ENCODE measurements around the gene GPR161.
A peak's percentile ranks its signal among the peaks of the same experiment; 100 is the strongest.

Gene GPR161

DNA sequence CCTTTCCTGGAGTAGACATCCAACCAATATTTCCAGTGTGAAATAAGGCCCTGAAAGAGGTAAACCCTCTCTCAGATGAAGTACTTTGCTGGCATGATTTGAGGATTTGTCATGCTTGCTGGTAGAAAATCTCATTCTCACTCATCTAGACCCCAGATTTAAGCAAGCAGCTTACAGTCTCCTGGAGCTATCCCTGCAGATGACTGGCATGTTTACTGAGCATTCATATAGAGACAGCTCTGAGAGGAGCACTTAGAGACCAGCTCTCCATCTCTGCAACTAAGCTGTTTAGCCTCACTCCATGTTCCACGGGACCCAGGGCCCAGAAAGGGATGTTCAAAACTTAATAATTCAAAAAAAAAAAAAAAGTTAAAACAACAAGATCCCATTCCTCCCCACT lies 34.2 kb downstream of the GPR161 start:
- no peak for DNase-seq

DNA sequence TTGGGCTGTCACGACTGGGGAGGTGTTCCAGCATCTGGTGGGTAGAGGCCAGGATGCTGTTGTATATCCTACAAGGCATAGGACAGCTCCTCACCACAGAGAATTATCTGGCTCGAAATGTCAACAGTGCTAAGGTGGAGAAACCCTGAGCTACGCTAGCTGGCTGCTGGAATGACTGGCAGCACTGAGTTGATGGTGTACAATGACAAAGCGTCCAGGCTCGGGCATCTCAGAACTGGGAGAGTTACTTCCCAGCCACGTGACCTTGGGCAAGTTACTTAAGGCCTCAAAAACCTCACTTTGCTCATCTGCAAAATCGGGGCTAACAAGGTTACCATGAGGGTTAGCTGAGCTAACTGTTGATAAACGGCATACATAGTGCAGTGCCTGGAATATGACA lies 35.4 kb downstream of the GPR161 start:
- no peak for DNase-seq

DNA sequence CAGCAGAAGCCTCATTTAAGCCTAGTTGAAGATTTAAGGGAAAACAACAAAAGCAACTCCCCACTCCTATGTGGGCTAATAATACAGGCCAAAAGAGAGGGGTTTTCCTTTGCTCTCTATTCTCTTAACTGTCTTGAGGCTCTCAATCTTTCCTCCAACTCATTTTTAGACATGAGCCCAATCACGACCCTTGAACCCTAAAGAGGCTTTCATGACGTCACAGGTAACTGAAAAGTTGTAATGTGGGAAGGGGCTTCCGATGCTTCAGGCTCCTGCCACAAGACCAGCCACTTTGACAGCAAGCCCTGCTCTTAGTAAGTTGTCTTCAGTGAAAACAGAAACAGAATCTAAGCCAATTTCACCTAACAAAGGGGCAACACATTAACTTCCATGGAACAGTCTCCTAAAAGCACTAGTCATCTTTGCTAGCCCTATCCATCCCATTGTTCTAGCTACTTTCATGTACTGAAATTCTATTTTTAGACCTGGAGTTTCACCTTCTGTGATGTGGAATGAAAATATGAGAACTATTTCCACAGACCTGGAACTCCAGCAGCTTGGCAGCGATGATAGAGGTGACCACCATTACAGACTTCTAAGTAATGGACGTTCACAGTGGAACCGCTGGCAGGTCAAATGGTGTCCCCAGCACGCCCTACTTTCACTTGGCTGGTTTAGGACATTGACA lies 36.3 kb downstream of the GPR161 start:
- DNase-seq, result no peak

DNA sequence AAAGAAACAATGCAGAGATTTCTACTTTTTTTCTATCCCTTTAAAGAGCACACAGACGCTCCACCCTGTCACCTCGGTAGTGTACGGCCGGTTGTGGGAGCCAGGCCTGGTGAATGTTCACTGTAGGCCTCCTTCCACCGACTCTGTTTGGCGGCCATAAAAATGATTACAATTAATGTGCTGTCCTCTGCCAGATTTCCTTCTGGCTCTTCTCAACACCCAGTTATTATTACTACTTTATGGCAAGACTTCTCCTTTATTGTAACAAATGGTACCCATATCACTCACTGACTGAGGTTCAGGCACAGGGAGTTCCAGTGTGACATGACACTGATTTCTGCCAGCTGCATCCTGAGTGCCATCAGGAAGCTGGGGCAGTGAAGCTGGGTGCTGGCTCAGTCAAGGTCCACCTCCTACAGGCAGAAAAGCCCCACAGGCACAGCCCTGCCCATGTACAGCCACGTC lies 37.4 kb downstream of the GPR161 start:
- DNase-seq, result no peak

DNA sequence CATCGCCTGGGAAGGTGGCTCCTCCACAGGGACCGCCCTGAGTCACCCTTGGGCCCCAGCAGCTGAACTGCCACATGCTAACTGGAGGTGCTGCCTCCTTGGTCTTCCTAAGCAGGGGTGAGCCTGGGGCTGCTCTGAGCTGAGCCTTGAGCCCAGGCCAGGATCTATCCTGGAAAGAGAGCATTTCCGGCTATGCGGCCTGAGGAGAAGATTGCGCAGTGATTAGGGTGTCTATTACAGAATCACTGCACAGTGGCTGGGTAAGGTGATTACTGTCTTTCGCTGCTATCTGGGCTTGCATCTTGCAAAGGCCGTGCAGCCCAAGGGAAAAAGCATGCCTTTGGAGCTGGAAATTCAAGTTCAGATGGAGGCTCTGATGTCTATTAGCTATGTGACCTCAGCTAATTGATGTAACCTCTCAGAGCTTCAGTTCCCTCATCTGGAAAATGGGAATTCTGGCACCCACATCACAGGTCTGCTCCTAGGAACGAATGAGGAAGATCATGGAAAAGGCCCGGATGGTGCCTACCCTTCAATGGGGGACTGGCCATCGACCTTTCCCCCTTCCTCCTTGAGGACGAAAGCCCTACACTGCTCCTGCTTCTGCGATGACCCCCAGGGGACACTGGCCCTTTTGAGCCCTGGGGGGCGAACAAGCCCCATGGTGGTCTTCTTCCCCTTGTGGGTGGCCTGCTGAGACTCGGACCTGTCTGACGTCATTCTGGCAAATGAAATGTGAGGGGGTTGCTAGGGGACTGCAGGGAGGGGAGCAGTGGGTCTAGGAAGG lies 38.0 kb downstream of the GPR161 start:
- DNase-seq, result no peak

DNA sequence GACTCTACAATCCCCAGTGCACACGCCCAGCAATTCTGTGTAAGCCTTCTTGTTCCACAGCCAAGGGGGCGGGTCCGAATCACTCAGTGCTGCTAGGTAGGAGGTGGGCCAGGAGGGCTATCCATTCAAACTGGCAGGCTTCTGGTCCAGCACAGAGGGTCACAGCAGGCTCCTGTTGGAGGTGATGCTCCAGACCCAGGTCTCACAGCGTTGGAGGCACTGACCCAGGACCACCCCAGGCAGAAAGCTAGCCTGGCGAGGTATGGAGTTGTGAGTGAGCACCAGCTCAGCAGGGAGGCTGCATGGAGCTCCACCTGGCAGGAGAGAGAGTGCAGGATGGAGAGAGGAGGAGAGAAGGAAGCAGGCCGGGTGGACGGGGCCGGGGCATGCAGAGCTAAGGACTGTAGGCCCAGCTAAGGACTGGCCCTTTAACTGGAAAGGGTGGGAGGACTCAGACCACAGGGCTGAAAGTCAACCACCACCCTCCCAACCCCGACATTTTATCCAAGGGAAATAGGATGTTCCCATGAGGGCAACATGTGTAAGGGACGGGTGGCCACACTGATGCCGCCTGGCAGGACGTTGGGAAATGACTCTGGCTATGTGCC lies 38.7 kb downstream of the GPR161 start:
- peak; percentile 51 for DNase-seq

DNA sequence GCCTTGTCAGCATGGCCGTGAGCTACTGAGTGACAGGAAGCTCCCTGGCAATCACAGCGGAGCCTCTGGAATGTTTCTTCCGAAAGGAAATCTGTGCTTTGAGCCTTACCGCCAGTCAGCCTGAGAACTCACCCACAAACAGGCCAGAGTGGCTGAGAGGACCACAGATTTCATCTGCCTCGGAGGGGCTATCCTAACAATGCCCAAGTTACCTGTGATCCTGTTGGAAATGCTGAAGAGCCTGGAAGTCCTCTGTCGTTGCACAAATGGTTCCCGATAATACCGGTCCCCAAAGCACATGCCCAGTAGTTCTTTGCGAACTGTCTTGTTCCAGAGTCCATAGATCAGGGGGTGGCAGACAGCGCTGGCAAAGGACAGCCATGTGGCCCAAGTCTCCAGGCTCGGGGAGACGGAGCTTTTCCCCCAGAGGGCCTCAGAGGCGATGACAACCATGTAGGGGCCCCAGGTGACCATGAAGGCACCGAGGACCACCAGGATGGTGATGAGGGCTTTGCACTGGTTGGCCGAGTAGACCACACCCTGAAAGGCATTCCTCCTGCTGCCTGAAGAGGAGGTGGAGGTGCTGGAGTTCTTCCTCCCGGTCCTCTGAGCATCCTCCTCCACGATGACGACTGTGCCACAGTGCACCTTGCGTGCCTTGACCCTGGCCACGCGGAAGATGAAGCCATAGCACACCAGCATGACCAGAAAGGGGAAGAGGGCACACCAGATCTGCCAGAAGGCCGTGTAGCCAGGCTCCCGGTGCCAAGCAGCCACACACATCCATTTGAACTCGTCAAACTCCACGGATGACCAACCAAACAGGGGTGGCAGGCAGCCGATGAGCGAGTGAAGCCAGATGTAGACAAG lies 40.2 kb downstream of the GPR161 start:
- peak; percentile 38 for DNase-seq

DNA sequence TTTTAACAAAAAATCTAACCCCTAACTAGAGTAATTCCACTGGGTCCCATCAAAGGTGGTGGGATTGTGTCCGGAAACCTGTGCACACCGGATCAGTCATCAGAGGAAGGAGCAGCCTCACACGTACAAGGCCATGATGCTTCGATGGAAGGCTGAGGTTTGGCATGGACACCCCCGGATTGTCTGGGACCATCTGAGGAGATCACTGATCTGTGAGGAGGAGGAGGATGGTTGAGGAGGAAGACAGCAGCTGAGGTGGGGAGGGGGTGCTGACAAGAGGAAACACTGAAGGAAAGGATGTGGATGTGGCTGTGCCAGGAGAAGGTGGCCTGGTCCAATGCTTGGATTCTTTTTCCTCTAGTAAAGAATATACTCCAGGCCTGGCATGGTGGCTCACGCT lies 41.3 kb downstream of the GPR161 start:
- peak; percentile 32 for DNase-seq

DNA sequence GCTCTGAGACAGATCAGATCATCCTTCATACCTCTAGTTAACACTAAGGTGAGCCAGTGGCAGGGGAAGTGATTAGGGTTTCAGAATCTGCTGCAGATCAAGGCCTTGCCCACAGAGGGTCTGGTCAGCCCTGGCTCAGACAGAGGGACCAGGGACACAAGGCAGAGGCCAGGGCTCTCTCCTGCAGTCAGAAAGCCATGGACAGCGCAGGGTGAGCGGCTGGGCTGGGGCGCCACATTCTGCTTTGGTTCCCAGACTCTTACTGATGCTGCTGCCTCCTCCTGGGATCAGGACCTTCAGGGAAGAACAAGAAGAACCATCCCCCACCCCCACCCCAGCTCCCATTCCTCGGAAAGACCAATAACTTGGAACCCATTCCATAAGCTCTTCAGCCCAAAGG lies 43.1 kb downstream of the GPR161 start:
- DNase-seq, result no peak

DNA sequence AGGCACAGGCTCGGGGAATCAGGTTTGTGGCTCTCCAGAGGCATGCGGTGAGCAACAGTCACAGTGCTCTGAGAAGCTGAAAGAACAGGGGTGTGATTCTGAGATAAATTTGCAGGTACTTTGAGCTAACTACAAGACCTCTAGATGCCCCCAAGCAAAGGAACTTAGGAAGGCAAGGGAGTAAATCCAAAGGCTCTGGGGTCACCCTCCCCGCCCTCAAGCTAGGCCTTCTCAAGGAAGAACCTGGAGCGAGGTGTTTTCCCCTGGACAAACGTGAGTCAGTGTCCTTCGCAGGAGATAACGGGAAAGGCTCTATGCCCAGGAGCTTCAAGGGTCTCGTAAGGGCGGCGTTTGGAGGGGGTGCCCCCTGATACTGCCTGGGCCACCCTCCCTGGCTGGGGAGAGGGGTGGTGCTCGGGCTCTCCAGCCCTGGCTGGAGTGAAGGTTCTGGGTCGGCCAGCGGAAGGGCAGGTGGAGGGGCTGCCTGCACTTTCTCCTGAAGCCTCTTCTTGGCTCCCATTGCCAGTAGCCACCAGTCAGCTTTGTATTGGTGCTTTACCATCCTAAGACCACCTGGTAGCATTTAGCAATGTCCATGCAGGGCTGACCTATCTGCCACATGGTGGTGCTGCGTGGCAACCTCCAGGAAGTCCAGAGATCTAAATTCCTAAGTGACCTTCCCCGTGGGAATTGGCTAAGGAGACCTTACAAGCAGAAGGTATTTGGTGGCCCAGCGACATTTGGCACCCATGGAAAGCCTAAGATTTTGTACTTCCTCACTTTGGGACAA lies 44.0 kb downstream of the GPR161 start:
- no peak for DNase-seq

DNA sequence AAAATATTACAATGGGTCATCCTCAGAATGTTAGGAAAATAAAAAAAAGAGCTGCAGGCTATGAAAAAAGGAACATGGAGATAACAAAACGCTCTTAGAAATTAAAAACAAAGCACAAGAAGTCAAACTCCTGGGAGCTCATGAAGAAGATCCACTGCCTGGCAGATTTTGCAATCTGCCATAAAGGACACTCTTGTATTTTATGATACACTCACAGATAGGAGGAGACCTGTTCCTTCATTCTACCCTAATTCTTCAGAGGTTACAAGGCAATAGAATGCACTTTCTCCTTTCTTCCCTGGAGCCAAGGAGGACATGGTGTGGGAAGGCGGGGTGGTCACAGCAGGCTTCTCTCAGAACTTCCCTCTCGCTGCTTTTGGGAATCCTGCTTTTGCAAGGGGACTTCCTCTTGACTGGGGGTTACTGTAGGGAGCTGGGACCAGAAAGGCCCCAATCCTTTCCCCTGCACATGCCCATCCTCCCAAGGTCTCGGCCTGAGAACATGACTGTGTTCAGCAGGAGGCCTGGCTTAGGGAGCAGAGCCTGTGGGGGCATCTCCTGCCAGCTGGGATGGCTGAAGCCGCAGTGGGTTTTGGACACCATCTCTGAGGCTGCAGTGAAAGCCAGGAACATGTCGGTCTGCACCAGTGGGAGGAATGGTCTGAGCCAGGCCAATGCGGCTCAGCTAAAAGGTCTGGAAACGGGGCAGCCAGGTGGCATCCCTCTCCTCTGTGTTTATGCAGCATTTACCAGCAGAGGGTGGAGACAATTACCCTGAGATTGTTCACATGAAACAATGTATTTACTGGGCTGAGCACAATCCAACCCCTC lies 44.8 kb downstream of the GPR161 start:
- DNase-seq, result no peak

DNA sequence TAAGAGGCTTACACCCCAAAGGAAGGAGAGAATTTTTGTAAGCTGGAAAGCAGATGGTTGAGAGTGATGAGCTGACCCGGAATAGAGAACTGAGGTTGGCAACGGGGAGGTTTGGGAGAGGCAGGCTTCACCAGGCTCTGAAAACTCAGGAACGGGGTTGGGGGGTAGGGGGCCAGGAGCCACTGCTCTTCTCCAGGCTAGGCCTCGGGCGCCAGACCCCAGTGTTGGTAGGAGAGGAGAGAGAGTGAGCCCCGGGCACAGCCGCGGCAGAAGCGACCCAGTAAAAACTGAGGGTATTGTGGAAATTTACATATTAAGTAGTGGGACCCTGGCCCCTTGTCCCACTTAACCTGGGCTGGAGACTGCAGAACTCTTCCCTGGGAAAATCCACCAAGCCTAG lies 45.7 kb downstream of the GPR161 start:
- DNase-seq, result no peak

DNA sequence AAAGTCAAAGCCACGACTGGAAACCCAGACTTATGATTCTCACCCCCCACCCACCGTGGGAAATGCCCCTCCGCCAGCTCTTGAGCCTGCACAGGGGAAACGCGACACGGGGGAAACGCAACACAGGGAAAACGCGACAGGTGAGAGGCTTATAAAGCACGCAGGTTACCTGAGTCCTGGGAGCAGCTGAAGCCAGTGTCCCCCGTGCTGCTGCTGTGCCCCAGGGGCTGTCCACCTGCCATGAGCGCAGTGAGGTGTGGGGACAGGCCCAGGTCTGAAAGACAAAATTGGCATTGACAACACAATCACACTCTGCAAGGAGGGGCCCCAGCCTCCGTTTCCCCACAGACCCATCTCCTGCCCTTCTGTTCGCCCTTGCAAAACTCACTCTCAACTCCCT lies 46.3 kb downstream of the GPR161 start:
- DNase-seq, result no peak

DNA sequence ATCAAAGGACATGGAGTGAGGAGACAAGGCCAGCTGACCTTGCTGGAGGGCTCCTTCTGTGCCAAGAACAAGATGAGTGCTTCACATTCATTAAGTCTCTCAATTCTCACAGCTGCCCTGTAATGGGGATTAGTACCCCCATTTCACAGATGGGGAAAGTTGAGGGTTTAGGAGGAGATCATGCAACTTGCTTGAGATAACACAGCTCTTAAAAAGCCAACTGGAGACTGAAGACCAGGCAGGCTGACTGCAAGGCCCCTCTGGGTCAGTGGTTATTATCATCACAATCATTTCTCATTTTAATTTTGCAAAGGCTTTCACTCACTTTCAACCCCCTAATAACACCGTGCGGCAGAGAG lies 46.8 kb downstream of the GPR161 start:
- DNase-seq, result no peak

DNA sequence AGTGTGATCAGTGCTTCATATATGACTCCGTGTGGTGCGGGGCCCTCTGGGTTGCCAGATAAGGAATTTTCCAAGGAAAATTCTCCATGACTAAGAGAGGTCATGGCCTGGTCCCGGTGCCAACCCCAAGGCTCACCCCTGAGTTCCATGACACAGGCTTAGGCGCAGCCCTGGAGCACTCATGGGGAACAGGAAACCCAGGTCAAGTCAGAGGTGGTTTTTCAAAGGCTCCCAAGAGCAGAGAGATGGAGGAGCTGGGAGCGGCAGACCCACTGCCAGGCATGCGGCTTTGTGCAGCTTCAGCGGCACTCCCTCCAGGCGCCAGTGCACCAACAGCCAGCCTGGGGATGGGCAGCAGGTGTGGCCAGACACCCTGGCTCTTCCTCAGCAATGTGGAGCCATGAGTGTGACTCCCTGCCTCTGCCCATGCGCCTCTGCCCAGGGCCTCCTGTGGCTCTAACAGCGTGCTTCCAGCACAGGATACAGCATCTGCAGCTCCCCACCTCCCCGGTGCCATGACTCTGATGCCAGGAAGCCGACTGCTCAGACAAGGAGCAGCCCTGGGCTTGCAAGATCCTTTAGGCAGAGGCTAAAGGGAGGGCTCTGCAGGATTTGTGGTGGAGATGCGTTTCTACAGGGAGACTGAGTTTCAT lies 47.3 kb downstream of the GPR161 start:
- no peak for DNase-seq

DNA sequence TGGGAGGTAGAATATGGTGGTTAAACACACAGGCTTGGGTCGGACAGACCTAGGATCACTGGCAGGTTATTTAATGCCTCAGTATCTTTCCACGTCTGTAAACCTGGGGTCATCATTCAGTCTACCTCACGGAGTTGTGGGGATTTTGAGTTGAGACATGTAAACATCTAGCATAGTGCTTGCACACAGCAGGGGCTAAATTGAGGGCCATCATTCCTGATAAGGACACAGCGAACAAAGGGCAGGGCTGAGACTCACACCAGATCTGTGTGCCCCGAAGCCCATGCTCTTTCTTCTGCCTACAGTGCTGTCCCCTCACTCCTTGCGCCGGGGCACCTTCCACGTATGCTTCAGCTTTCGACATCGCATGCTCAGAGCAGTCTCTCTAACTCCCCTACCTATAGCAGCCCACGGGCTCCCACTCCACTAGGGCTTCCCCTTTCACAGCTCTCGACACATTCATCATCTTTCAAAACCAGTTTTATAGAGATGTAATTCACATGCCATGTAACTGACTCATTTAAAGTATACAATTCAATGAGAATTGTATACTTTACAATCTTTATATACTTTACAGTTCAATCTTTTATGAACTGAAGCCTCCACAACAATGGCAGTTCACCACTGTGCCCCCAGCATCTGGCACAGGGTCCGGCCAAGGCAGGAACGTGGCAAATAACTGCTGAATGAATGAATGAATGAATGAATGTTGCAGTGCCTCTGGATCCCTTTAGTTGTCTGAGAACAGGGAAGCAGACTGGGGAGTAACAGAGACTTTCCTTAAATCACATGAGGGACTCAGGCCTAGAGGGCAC lies 48.0 kb downstream of the GPR161 start:
- no peak for DNase-seq

DNA sequence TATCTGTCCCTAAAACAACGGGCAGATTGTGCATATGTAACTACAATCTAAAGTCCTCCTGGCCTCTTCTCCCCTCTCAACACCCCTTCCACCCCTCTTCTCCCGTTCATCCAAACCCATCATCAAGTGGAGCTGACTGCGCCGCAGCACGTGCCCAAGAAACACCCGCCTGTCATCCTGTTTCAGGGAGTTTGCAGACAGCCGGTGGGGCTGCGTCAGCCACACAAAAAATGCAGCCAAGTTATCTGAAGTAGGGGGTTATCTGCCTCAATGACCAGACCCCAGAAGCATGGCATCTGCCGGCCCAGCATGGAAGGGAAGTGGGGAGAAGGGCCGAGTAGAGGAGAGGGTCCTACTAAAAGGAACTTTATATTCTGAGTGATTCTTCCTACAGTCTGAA lies 49.0 kb downstream of the GPR161 start:
- no peak for DNase-seq

DNA sequence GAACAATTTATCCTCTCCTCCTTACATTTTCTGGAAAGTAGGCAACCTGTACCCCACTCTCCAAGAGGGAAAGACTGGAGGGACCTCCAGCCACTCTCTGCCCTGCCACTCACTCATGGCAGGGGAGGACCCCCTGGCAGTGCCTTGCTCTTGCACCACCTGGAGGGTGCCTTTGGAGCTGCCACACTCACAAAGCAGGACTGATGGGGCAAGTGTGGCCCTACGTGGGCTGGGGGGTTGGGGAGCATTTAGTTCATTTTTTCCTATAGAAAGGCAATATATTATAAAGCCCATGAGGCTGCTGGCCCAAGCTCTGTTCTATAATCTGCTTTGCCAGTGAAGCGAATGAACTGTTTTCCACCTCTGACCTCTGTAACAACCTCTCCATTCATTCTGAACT lies 50.3 kb downstream of the GPR161 start:
- DNase-seq, result no peak

DNA sequence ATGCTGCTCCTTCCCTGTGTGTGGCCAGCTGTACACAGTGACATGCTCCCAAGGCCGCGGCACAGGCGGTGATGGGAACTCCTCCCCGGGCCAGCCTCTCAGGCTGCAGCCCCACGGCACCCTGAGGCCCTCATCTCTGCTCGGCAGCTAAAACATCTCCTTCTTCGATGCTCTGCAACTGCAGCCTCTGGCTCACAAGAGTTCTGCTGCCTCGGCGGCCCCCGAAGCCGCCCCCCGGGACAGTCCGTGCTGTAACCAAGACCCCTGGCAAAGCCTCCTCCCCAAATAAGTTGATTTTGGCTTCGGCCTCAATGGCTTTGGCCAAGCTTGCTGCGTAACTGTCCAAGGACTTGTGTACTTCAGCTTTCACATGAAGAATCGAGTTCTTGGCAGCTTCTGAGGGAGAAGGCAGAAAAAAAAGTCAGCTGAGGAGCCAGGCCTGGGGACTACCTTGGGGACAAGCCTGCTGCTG lies 51.3 kb downstream of the GPR161 start:
- no peak for DNase-seq
